Measurements from ENCODE around the gene OR13D1.

GRCh38 chr9:104694218-104694617 is at the start of gene OR13D1:
- TF ChIP-seq CTCF (IDR thresholded peaks at IDR 0.05; ENCODE audit: low read depth, low read length) (no peak), POLR2A (IDR thresholded peaks at IDR 0.05; ENCODE audit: extremely low read depth, insufficient read length) (no peak), MYC (IDR thresholded peaks at IDR 0.05; ENCODE audit: low read depth, low read length) (no peak)

Data from NB4 (cell line).